ENCODE results near the gene IFFO2.

The IFFO2 gene

GRCh38 chr1:18972531-18972930, 16.1 kb upstream of the IFFO2 start:
- no peak for DNase-seq (ENCODE audit: low spot score)

DNA sequence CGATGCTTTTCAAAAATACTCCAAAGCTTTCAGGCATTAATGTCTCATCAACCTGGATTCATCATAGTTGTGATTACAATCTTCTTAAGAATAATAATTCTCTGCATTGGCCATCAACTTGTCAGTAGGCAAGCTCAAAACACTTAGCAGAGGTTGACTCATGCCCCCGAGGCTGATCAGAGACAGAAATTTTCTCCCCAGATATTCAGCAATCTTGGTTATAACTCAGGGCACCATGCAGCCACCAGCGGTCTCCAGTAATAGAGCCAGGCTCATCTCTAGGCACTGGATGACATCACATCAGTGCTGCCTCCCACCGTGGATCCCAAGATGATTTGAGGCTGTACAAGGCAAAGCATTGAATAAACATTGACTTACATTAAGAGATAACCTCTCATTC, 14.3 kb upstream of the IFFO2 start:
- DNase-seq (ENCODE audit: low spot score), result no peak

- no peak for DNase-seq (ENCODE audit: low spot score)
Observed at GRCh38 chr1:18970358-18970757, 13.9 kb upstream of the IFFO2 start.

DNA sequence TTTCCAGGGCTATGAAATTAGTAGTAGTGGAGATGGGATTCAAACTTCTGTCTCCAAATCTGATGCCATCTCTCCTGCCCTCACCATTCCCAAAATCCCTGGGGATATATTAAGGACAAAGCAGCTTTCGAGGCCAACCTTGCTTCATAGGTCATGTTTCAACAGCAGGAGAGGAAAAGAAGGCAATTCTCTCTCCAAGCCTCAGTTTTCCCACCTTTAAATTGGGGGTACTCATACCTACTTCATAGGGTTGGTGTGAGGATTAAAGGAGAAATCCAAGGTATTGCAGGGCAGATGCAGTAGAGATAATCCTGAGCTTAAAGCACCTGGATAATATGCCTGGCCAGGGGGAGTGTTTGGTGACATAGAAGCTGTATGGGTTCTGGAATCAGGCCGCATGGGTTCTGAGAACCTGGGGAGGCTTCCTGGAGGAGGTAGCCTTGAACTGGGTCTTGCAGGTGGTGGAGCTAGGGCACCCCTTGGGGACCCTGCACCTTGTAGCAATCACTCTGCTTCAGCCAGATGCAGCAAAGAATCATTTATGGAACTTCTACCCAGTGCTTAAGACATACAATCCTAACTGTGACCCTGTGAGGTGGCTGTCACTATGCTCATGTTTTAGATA, 10.7 kb upstream of the IFFO2 start:
- DNase-seq (ENCODE audit: low spot score), result no peak

DNA sequence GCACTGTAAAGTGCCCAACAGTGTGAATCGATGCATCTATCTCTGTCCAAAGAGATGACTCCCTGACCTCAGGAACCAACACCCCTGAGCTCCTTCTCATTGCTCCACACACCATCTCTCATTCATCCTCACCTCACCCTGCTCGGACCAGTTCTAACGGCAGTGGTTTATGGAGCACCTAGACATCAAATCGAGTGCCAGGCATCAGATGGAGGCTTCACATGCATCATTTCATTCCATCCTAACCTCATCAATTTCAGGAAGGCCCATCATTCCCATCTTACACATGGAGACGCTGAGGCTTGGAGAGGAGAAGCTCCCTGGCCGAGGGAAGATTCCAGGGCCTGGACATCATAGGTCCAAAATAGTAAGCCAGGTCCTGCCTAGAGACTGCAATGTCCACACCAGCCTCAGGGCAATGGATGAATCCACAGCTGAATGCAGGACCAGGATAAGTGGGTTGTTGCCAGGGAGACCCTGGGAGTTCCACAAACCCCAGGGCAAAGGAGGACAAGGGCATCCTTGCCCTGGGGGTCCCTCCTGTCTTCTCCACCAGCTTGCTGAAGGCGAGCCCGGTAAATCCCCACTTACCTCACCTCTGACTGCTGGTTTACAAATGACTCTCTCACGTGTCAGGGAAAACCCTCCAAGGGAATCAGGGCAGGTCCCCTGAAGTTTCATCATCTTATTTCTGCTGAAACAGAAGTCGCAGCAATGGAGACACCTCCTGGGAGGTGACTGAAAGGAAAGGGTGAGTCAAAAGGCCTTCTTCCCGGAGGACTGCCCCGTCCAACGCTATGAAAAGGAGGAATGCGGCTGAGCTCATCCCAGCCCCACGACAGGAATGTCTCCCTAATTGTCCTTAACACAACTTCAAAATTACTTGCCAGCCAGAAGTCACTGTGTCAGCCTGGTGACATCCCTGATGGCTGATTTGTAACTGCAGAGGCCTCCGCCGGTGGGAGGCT, 9.0 kb upstream of the IFFO2 start:
- DNase-seq (ENCODE audit: low spot score), result no peak

GRCh38 chr1:18963968-18964367, 7.5 kb upstream of the IFFO2 start:
- DNase-seq (ENCODE audit: low spot score), result no peak

DNA sequence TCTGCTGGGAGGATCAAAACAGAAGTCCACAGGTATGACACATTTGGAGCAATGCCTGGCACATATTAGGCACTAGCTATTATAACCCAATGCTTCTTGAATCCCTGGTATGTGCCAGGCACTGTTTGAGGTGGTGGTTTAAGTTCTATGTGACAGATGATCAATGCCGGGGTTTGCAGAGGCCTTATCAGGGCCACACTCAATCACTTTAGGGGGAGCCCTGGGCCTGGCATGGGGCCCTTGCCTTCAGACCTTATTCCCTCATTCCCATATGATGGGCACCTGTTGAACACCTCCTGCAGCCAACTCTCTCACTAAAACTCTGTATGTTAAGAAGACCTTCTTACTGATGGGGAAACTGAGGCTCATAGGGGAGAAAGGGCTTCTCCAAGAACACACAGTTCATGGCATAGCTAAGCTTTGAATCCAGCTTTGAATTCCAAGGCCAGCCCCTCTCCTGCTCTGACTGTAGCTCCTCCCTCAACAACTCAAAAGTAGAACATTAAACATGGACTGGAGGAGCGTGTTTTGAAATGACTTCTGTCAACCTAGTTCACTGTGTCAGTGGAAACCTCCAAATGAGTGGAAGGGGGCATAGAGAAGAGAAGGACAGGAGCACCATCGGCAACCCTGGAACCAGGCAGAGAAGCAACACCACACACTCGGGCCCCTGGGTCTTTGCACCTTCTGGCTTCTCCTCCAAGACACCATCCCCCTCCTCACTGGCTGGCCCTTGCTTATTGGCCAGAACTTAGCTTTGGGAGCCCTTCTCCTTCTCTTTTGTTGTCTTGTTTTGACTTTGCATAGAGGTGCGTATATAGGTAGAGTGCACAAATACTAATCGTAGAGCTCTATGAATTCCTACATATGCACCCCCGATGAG, 6.6 kb upstream of the IFFO2 start:
- DNase-seq (ENCODE audit: low spot score), result no peak

GRCh38 chr1:18962121-18962721, 5.7 kb upstream of the IFFO2 start:
- no peak for DNase-seq (ENCODE audit: low spot score)

- no peak for DNase-seq (ENCODE audit: low spot score)
Observed at GRCh38 chr1:18960821-18961220, 4.3 kb upstream of the IFFO2 start.

GRCh38 chr1:18960409-18960808, 3.9 kb upstream of the IFFO2 start:
- DNase-seq (ENCODE audit: low spot score), result no peak

DNA sequence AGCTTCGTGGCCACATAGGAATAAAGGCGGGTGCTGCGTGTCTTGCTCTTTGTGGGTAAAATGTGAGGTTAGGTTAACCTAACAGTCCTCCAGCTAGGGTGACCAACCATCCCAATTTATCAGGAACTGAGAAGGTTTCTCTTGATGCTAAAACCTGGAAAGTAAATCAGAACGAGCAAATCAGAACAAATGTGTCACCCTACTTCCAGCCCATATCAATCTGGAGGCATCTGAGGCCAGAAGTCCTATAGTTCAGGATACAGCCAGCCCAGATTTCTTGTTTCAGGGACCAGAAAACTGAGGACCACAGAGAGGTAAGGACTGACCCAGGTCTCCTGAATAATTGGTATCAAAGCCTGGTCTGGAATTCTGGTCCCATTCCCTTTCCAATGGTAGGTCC, 3.1 kb upstream of the IFFO2 start:
- DNase-seq (ENCODE audit: low spot score), result no peak

GRCh38 chr1:18957532-18958300, 1.2 kb upstream of the IFFO2 start:
- no peak for DNase-seq (ENCODE audit: low spot score)

- DNase-seq (ENCODE audit: low spot score), result peak; percentile 47
Observed at GRCh38 chr1:18957136-18957521, 653 bp upstream of the IFFO2 start.

GRCh38 chr1:18955441-18956192, 859 bp downstream of the IFFO2 start:
- peak; percentile 51 for DNase-seq (ENCODE audit: low spot score)

DNA sequence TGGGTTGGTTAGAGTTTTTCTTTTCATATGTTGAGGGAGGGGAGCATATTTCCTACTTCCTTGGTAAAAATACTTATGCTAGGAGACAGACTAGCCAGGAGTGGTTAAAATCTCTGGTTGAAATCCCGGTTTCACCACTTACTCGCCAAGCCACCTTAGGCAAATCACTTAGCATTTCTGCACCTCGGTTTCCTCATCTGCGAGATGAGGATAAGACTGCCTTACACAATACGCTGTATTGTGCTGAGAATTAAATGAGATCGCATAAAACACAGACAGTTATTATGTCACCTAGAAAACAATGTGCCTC, 1.4 kb downstream of the IFFO2 start:
- DNase-seq (ENCODE audit: low spot score), result no peak

DNA sequence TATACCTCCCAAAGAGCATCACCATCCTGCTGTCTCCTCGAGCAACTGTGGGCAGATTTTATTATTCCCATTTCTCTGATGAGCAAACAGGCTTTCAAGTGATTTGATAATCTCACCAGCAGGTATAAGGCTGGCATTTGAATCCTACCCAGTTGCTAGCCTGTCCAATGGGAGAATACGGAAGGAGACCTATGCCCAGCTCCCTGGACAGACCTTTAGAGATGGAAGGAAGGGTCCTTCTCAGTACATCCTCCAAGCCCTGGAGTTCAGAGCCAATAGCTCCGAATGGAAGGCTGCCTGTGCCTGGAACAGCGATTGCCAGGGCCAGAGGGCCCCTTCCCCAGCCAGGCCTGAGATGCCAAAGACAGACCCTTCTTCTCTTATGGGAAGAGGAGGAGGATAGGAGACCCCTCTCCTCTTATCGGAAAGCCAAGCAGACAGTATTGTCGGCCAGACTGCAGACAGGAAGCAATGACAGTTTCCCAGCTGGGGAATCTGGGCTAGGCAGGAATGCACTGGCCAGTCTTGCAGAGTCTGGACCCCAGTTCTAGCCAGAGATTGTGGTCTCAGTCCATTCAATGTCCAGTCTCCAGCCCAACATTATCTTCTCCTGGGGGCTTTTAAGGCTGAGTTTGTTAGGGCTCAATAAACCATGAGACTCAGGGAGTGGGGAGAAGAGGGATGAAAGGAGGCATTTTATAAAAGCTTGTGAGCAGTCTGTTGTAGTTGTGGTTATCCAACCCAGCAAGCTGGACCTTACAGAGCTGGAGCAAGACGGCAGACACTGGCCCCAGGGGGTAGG, 2.0 kb downstream of the IFFO2 start:
- no peak for DNase-seq (ENCODE audit: low spot score)

DNA sequence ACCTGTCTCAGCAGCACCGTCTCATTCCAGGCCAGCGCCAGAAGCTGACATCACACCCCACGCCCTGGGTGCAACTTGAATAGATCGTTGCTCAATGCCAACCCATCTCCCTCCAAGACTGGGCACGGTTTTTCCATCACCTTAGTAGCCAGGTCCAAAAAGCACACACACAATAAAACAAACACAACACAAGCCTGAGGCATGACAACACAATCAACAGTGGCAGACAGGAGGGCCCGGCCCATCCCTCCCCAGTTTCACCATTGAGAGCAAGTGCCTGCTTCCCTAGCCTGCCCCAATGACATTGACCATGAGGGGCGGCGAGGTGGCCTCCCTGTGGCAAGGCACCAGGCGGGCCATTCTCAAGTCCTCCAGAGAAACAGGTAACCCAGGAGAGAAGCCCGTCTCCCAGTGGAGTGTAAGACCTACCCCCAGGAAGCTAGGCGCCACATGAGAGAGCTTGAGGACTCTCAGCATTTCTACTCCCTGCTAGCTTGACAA, 2.7 kb downstream of the IFFO2 start:
- DNase-seq (ENCODE audit: low spot score), result no peak

- peak; percentile 65 for DNase-seq (ENCODE audit: low spot score)
Observed at GRCh38 chr1:18951818-18952391, 4.6 kb downstream of the IFFO2 start.

- peak; percentile 69 for DNase-seq (ENCODE audit: low spot score)
Observed at GRCh38 chr1:18951416-18951815, 5.1 kb downstream of the IFFO2 start.

Measured in germinal center (tissue), 1 donor.